H9 (cell line): ENCODE data around the gene FBN2. TPM values are rescaled to one million over a fixed set of nuclear protein-coding genes. Genes with fewer than 3 reads are reported as not detected.

ENCODE experiments used
- DNase-seq: peaks from one replicate; pipeline ENCODE4 v3.0.0-alpha.2; 2017
- H2AFZ ChIP-seq: one replicate; pipeline ENCODE4 v1.6.1; 2013; ENCODE audit warnings: mild to moderate bottlenecking, low read length, control low read depth, moderate library complexity
- H2AK5ac ChIP-seq: 2 replicates; pipeline ENCODE4 v1.6.1; 2013; ENCODE audit warnings: low read length, control low read depth, mixed read lengths; ENCODE audit not compliant: insufficient read length
- H2BK120ac ChIP-seq: one replicate; pipeline ENCODE4 v1.6.1; 2013; ENCODE audit warnings: low read depth, mild to moderate bottlenecking, low read length, control low read depth, inconsistent platforms; ENCODE audit not compliant: poor library complexity, severe bottlenecking
- H2BK12ac ChIP-seq: 2 replicates; pipeline ENCODE4 v1.6.1; 2013; ENCODE audit warnings: low read length, control low read depth, mixed read lengths, low read depth; ENCODE audit not compliant: insufficient read length
- H2BK15ac ChIP-seq: 2 replicates; pipeline ENCODE4 v1.6.1; 2013; ENCODE audit warnings: low read depth, low read length, control low read depth
- H2BK20ac ChIP-seq: one replicate; pipeline ENCODE4 v1.6.1; 2013; ENCODE audit warnings: low read depth, mild to moderate bottlenecking, low read length, control low read depth, inconsistent platforms; ENCODE audit not compliant: poor library complexity, severe bottlenecking
- H2BK5ac ChIP-seq: 2 replicates; pipeline ENCODE4 v1.6.1; 2013; ENCODE audit warnings: low read length, control low read depth, mixed read lengths; ENCODE audit not compliant: insufficient read length
- H3K14ac ChIP-seq: 2 replicates; pipeline ENCODE4 v1.6.1; 2013; ENCODE audit warnings: low read length, control low read depth; ENCODE audit not compliant: insufficient read depth
- H3K18ac ChIP-seq: 2 replicates; pipeline ENCODE4 v1.6.1; 2013; ENCODE audit warnings: low read depth, mild to moderate bottlenecking, mixed read lengths, low read length, control low read depth; ENCODE audit not compliant: insufficient read length
- H3K23ac ChIP-seq: 2 replicates; pipeline ENCODE4 v1.6.1; 2013; ENCODE audit warnings: low read length, control low read depth, mixed read lengths, low read depth; ENCODE audit not compliant: insufficient read length
- H3K23me2 ChIP-seq: 2 replicates; pipeline ENCODE4 v1.6.1; 2013; ENCODE audit warnings: low read depth, mild to moderate bottlenecking, mixed read lengths, low read length, control low read depth; ENCODE audit not compliant: insufficient read length, poor library complexity, severe bottlenecking
- H3K27ac ChIP-seq: 2 replicates; pipeline ENCODE4 v1.5.1; 2013; ENCODE audit warnings: low read length, control low read depth, mixed read lengths, low read depth; ENCODE audit not compliant: insufficient read length
- H3K27me3 ChIP-seq: 2 replicates; pipeline ENCODE4 v1.6.1; 2013; ENCODE audit warnings: low read length, control low read depth, inconsistent platforms; ENCODE audit not compliant: insufficient read depth
- H3K4ac ChIP-seq: 2 replicates; pipeline ENCODE4 v1.6.1; 2013; ENCODE audit warnings: low read depth, mild to moderate bottlenecking, control low read depth, inconsistent platforms, low read length, moderate library complexity
- H3K4me1 ChIP-seq: 2 replicates; pipeline ENCODE4 v1.6.1; 2013; ENCODE audit warnings: low read length, control low read depth, inconsistent platforms; ENCODE audit not compliant: insufficient read depth
- H3K4me2 ChIP-seq: 2 replicates; pipeline ENCODE4 v1.6.1; 2013; ENCODE audit warnings: low read length, control low read depth, mixed read lengths; ENCODE audit not compliant: insufficient read length, insufficient read depth
- H3K56ac ChIP-seq: 2 replicates; pipeline ENCODE4 v1.6.1; 2013; ENCODE audit warnings: low read depth, mild to moderate bottlenecking, mixed read lengths, low read length, control low read depth; ENCODE audit not compliant: insufficient read length
- H3K79me1 ChIP-seq: 2 replicates; pipeline ENCODE4 v1.6.1; 2013; ENCODE audit warnings: low read depth, mild to moderate bottlenecking, moderate library complexity, low read length, control low read depth, inconsistent platforms; ENCODE audit not compliant: insufficient read depth, poor library complexity, severe bottlenecking
- H3K79me2 ChIP-seq: 2 replicates; pipeline ENCODE4 v1.6.1; 2013; ENCODE audit warnings: low read length, control low read depth, inconsistent platforms; ENCODE audit not compliant: insufficient read depth
- H3K9ac ChIP-seq: 2 replicates; pipeline ENCODE4 v1.6.1; 2013; ENCODE audit warnings: low read length, control low read depth, mixed read lengths; ENCODE audit not compliant: insufficient read length; ENCODE audit errors: extremely low read depth
- H3K9me3 ChIP-seq: one replicate; pipeline ENCODE4 v1.6.1; 2013; ENCODE audit warnings: low read depth, low read length, inconsistent platforms; ENCODE audit not compliant: control insufficient read depth
- H3T11ph ChIP-seq: one replicate; pipeline ENCODE4 v1.6.1; 2013; ENCODE audit warnings: mild to moderate bottlenecking, low read length, control low read depth, inconsistent platforms
- H4K20me1 ChIP-seq: one replicate; pipeline ENCODE4 v1.6.1; 2013; ENCODE audit not compliant: control insufficient read depth, insufficient read length, insufficient read depth
- H4K5ac ChIP-seq: 2 replicates; pipeline ENCODE4 v1.6.1; 2013; ENCODE audit warnings: low read depth, mild to moderate bottlenecking, mixed read lengths, low read length, control low read depth; ENCODE audit not compliant: insufficient read length
- H4K8ac ChIP-seq: replicated peaks from 2 replicates; pipeline ENCODE4 v1.6.1; 2013; ENCODE audit warnings: low read length, control low read depth, mixed read lengths, low read depth; ENCODE audit not compliant: insufficient read length
- H4K91ac ChIP-seq: 2 replicates; pipeline ENCODE4 v1.6.1; 2013; ENCODE audit warnings: low read depth, mild to moderate bottlenecking, moderate library complexity, mixed read lengths, low read length, control low read depth; ENCODE audit not compliant: insufficient read length
- H3K27ac Mint-ChIP-seq, 3 experiments: 2 replicates in 2 of 3; 3 replicates in 1 of 3; pipeline ENCODE4 v1.8.0; 2020 to 2021; ENCODE audit warnings: mixed read lengths in 3 of 3, mild to moderate bottlenecking in 1 of 3, moderate library complexity in 1 of 3
- H3K27me3 Mint-ChIP-seq: 2 replicates; pipeline ENCODE4 v1.8.0; 2021; ENCODE audit warnings: low read depth, mild to moderate bottlenecking, moderate library complexity, mixed read lengths
- H3K36me3 Mint-ChIP-seq, 3 experiments: 2 replicates in 2 of 3; 3 replicates in 1 of 3; pipeline ENCODE4 v1.8.0; 2020 to 2021; ENCODE audit warnings: low read depth in 3 of 3, mixed read lengths in 3 of 3; ENCODE audit not compliant: insufficient read depth in 1 of 3
- H3K4me1 Mint-ChIP-seq, 2 experiments: 2 replicates each; pipeline ENCODE4 v1.8.0; 2020; ENCODE audit warnings: mixed read lengths in 2 of 2
- H3K4me3 Mint-ChIP-seq, 2 experiments: 2 replicates in 1 of 2; 3 replicates in 1 of 2; pipeline ENCODE4 v1.8.0; 2020 to 2021; ENCODE audit warnings: mild to moderate bottlenecking in 2 of 2, mixed read lengths in 2 of 2, moderate library complexity in 1 of 2
- H3K9me3 Mint-ChIP-seq, 2 experiments: 2 replicates in 1 of 2; 3 replicates in 1 of 2; pipeline ENCODE4 v1.8.0; 2020; ENCODE audit warnings: mild to moderate bottlenecking in 2 of 2, mixed read lengths in 2 of 2, moderate library complexity in 1 of 2
- CTCF ChIP-seq: fragments of 200-600 bp; sonication (generic); conservative IDR thresholded peaks from 3 replicates; pipeline ENCODE4 v1.8.0; 2021; ENCODE audit warnings: antibody characterized with exemption, mild to moderate bottlenecking
- WGBS: extraction: QIAGEN DNeasy Blood & Tissue Kit; methylation state at CpG from one replicate; pipeline ENCODE4 v1.1.7; 2013; ENCODE audit warnings: missing lambda C conversion rate, low lambda C conversion rate, mixed read lengths; ENCODE audit not compliant: insufficient read length; ENCODE audit errors: extremely low coverage; 5-methylcytosine and 5-hydroxymethylcytosine counted together
- total RNA-seq: library from RNA; stranded (reverse); gene quantifications from 2 replicates; pipeline ENCODE4 v1.2.1, GENCODE V29; 2021

Gene FBN2
- total RNA-seq, 1 experiment from 2014 or later = 8.3 TPM

- DNase-seq = no peak
- Mint-ChIP-seq H3K4me1 (peaks cover 10 to 22% of the 10 kb centered on the region in 2 experiments), H3K4me3 (no peak overlapping the region), H3K27me3 (no peaks in the 10 kb centered on the region), H3K36me3 (peaks cover 0 to 4% (median 2%) of the 10 kb centered on the region in 3 experiments; a peak in 4 of 7 replicates), H3K9me3 (peaks cover 0 to 3% of the 10 kb centered on the region in 2 experiments; a peak in 1 of 5 replicates), H3K27ac (no peak overlapping the region)
- H3K18ac ChIP-seq = no peak overlapping the region
- no peak for TF ChIP-seq CTCF
- no CpG with 5 or more reads among the region's 1 CpG for WGBS
- no peaks in the 10 kb centered on the region for H3K79me2 ChIP-seq
- no peaks in the 10 kb centered on the region for H4K20me1 ChIP-seq
- H3K27me3 ChIP-seq = no peaks in the 10 kb centered on the region
- H3K56ac ChIP-seq = no peak overlapping the region
- no peak overlapping the region for H3K9ac ChIP-seq
- no peak overlapping the region for H3K4ac ChIP-seq
- no peak overlapping the region for H4K8ac ChIP-seq
- H2BK20ac ChIP-seq = no peak overlapping the region
- H4K5ac ChIP-seq = no peak overlapping the region
- no peak overlapping the region for H2AK5ac ChIP-seq
- H3K79me1 ChIP-seq = no peaks in the 10 kb centered on the region
- H2BK15ac ChIP-seq = no peak overlapping the region
- H3K14ac ChIP-seq = no peak overlapping the region
- H2BK12ac ChIP-seq = no peak overlapping the region
- H3K23me2 ChIP-seq = no peaks in the 10 kb centered on the region
- no peak overlapping the region for H3T11ph ChIP-seq
- no peak overlapping the region for H2BK5ac ChIP-seq
- no peak overlapping the region for H4K91ac ChIP-seq
- no peak overlapping the region for H2BK120ac ChIP-seq
- H3K27ac ChIP-seq = no peak overlapping the region
- H3K4me1 ChIP-seq = no peaks in the 10 kb centered on the region
- no peak overlapping the region for H3K23ac ChIP-seq
- no peaks in the 10 kb centered on the region for H3K9me3 ChIP-seq
- H2AFZ ChIP-seq = no peak overlapping the region
- H3K4me2 ChIP-seq = no peak overlapping the region
Observed at GRCh38 chr5:128490761-128491160, 47.3 kb downstream of the FBN2 start.
